ELF-1 (cell line): ENCODE data around the gene VCP.

Experiments
- DNase-seq: peaks from one replicate; pipeline ENCODE4 v3.0.0-alpha.2; 2016; ENCODE audit warnings: low read depth, low spot score

The VCP gene

DNA sequence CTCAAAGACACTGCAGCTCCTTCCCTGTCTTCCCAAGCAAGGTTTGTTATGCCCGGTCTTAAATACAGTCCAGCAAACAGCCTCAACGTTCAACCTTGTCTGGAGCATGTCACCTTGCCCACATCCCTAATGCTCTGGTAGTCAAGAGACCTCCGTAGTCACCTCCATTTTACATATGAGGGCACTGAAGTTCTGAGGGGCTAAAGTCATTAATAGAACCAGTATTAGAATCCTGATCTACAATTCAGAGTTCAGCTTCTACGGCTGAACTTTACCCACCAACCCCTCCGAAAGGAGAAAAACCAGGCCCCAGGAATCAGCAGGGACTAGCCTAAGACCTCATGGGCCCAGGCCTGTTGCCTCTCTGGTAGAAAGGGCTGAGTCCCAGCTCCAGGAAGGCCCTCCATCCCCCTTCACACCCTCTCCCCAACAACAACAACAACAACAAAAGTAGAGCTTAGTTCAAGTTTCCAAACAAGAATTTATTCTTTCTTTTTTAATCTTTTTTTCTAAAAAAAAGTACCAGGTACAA, 31.3 kb upstream of the VCP start:
- no peak for DNase-seq

DNA sequence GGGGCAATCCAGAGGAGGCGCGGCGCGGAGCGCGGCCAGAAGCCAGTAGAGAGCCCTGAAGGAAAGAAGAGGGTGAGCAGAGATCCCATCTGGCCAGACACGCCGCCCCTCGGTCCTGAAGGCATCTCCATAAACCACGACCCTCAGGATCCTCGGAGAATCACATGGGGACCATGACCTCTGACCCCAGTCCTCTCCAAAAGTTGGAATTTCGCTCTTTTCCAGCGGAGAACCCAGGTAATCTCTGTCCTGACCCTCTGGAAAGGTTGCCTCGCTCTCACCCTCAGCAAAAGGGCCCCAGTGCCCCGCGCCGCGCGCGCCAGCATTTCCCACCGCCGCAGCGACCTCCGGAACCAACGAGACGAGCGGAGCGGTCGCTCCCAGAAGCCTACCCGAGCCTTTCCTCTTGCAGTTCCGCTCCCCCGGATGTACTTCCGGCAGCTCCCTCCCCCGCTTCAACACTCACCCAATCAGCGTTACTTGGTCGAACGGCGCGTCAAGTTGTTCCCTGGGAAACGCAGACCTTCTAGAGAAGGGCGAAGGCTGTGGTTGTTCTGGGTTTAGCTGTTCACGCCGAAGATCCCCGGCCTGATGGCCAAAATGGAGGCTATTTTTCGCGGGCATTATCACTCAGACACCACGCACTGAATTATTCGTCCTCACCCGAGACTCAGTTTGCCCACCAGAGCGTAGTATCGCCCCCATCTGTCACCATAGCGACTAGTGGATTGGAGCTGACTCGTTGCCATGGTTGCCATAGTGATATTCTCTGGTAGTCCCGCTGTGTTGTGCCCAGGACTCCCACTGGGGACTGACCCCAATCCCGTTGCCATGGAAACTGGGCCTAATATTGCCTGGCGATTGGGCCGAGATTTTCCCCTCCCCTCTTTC, 30.6 kb upstream of the VCP start, which contains the start of gene STOML2:
Gene STOML2, minus strand, starts transcription at position 363 of the 891 bp plus-strand sequence. Its CDS starts 37 bp downstream, at position 326.
- DNase-seq = peak; percentile 97

- DNase-seq = no peak
Measured at GRCh38 chr9:35102465-35102768, 30.0 kb upstream of the VCP start.

DNA sequence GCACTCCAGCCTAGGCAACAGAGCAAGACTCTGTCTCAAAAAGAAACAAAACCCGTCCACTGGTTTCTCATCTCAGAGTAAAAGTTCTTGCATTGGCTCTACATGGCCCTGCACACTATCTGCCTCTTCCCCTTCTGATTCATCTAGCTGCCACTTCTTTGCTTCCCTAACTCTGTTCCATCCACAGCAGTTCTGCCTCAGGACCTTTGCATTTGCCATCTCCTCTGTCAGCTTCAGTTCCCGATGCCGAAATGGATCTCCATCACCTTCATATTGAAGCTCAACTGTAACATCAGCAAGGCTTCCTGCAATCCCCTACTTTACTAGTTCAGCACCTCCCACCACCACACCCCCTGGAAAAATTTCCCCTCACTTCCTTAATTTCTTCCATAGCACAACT, 25.1 kb upstream of the VCP start:
- no peak for DNase-seq

DNA sequence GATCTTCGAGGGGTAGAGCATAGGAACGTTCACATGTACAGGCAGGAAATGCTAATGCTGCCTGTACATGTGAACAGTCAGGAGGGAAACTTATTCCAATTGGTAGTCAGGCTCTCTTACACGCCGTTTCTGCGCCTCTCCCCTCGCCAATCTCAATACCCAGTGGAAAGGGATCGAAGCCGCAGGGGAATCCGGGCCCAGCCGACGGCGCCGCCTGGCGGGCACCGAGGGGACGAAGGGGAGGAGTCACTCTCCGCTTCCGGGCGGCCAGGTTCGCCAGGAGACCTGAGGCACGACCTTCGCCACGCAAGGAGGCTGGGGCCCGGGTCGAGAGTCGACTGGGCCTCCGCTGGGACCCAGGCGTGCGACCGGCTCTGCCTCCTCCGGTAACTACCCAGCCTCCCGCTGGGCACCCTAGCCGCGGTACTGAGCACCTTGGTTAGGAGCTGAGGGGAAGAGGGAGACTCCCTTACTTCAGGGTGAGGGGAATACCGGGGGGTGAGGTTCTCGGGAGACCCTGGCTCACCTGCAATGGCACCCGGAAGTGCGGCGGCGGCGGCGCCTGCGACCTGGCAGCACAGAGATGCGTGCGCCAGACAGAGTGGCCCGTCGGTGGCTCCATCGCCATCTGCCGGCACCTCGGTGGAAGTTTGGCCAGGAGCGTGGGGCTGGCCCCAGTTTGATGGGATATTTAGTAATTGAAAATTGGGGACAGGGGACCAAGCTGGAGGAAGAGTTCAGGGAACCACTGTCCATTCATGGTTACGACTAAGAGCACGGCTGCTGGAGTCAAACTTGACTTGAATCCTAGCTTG, 23.8 kb upstream of the VCP start, which contains the start of gene PIGO:
Gene PIGO, minus strand, starts transcription at position 557 of the 815 bp plus-strand sequence. CDS start 1,026 bp downstream, outside the sequence.
- DNase-seq = peak; percentile 97

- DNase-seq = no peak
Measured at GRCh38 chr9:35091536-35091935, 19.1 kb upstream of the VCP start.

- DNase-seq = no peak
Measured at GRCh38 chr9:35089434-35089833, 17.0 kb upstream of the VCP start.

- DNase-seq = no peak
Measured at GRCh38 chr9:35085078-35085477, 12.7 kb upstream of the VCP start.

DNA sequence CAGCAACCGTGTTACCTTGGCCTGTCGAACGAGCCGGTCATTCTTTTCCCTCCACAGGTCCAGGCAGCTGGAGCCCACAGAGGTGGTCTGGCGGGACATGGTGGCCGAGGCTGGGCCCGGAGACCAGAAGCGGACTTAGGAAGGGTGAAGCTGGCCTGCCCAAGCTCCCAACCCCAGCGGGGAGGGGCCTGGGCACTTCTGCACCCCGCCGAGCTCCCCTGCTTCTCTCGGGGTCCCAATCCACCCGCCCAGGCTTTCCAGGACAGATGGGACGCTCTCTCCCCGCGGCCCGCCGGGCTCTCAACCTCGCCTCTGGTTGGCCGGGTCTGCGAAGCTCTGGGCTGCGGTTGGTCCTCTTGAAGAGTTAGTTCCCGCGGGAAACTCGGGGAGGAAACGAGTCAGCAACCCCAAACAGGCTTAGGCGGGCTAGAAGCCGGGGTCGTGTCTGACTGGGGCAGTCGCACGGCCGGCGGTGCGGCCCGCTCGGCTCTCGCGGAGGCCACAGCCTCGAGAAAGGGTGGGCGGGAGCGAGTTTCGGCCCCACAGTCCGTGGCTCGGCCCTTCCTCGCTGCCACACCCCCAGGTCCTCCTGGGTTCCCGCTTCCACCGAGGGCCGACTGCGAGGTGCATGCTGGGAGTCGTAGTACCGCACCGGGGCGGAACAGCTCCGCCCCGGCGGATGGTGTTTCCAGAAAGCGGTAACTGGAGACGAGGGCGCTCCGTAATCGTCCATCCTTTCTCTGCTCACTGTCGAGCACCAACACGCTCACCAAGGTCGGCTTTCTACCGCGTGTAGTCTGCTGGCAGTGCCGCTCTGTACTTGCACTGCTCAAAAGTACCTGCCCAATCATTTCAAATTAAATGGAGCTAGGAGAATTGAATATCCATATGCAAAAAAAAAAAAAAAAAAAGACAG, 7.3 kb upstream of the VCP start, which contains the start of gene FANCG:
Gene FANCG, minus strand, starts transcription at position 517 of the 916 bp plus-strand sequence. Its CDS starts 418 bp downstream, at position 99.
- peak; percentile 96 for DNase-seq

DNA sequence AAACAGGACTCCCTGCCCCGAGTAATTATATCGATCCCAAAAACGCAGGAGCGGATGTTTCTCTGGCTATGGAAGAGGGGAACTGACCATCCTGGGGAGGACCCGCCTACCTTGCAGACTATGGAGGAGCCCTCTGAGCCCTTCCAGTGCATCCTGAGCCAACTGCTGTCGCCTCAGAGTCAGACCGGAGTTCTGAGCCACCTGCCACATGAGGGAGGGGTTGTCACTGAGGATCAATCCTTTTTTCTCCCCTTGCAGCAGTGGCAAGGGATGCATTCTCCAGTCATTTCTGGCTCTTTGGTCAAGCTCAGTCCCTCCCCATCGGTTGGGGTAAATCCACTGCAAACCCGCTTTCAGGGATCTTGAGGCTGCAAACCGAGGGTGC, 6.6 kb upstream of the VCP start:
- no peak for DNase-seq

- DNase-seq = no peak
Measured at GRCh38 chr9:35078066-35078465, 5.6 kb upstream of the VCP start.

GRCh38 chr9:35076848-35077247, 4.4 kb upstream of the VCP start:
- DNase-seq = no peak

DNA sequence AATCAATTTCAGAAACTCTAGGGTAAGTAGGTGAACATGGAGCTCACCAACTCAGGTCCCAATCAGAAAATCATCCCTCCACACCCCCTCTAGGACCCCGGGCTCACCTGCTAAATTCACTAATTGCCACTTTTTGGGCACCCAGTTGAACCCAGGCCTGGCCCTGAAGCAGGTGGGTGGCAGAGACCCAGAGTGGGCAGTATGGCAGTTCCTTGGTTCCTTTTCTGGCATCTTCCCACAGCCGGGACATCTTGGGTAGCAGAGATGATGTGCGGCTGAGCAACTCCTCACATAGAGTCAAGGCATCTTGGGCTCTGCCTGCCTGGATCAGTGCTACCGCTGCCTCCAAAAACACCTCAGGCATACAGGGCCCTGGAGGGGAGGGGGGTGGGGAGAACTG, 2.9 kb upstream of the VCP start:
- no peak for DNase-seq

DNA sequence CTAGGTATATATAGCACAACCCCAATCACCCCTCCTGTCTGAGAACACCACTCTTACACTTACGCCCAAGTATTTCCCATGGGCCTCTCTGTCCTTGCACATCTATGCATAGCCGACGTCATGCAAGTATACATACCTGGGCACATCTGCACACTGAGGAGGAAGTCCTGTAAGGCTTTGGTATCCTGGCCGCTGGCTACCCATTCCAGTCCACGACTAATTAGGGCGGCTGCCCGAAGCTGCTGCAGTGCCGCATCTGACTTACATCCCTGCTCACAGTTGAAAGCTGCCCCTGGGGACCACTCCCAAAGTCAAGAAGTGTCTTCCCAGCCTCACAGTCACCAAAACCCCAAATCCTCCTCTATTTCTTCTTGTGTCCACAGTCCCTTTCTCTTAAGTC, 2.4 kb upstream of the VCP start:
- DNase-seq = no peak

DNA sequence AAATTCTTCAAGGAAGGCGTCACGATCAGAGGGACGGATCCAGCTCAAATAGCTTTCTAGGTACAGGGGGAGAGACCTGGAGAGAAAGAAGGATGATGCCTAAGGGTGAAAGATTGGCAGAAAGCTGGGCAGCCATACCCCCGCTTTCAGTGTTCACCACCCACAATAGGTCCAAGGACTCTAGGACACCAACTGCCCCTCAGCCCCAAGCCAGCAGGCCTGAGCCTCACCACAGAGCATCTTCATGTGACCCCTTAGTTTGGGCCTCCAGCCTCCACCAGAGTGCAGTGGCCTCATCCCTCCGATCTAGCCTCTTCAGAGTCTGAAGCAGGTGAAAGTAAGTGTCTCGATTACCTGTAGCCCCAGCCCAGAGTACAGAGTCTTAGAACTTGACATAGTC, 1.7 kb upstream of the VCP start:
- DNase-seq = no peak

DNA sequence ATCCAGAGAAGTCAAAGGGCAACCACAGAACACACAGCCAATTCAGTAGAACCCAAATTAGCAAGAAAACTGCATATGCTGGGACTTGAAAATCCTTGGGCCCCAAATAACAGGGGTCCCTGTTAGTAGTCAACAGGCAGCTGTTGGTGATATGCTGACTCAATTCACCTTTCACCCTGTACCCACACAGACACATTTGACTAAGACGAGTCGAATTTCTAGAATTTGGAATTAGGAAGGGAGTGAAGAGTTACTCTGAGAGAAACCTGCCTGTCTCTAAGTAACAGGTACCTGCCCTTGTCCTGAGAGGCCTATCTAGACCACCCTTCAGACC, 821 bp upstream of the VCP start:
- DNase-seq = no peak

GRCh38 chr9:35071814-35072460, 488 bp downstream of the VCP start:
- DNase-seq = peak; percentile 95

GRCh38 chr9:35070823-35071813, 1.3 kb downstream of the VCP start:
- DNase-seq = no peak

GRCh38 chr9:35069020-35069419, 3.4 kb downstream of the VCP start:
- no peak for DNase-seq

DNA sequence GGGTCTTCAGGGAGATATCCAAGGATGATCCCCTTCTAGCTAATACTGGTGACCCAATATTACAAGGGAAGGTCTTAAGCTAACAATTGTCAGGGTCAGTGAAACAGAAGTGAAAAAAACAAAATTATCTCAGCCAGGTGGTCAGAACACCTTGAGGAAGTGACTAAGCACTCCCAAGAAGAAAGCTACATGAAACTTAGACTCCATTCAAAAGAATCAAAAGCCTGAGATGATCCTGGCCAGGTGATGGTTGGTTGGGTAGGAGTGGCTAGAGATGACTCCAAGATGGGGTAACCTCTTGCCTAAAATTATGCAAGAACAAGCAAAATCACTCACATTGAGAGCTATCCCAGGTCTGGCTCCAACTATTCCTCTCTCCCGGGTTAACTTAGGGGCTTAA, 5.4 kb downstream of the VCP start:
- no peak for DNase-seq
